ENCODE results near the gene EDC4. TPM values are rescaled to one million over a fixed set of nuclear protein-coding genes. Genes with fewer than 3 reads are reported as not detected.

EDC4 gene
- total RNA-seq, 1 experiment from 2014 or later: 100 TPM

GRCh38 chr16:67888331-67888730 is 15.5 kb downstream of the EDC4 start:
- Histone ChIP-seq H3K79me2 (ENCODE audit: insufficient read depth, low read length) (peaks cover 2% of the 10 kb centered on the region), H3K4me2 (ENCODE audit: low read length) (no peak overlapping the region), H3K36me3 (ENCODE audit: control insufficient read depth in 1 of 2, insufficient read depth in 2 of 2, low read length in 2 of 2) (peaks cover under 1 to 7% of the 10 kb centered on the region in 2 experiments; a peak in 2 of 4 replicates), H4K20me1 (ENCODE audit: insufficient read depth) (peaks cover 3% of the 10 kb centered on the region; the same call in 1 of the 2 replicates), H3K4me3 (replicated peaks in 1 of 2; ENCODE audit: low read depth in 1 of 2, low read length in 2 of 2) (no peak overlapping the region), H3K27ac (ENCODE audit: low read depth, low read length) (no peak overlapping the region), H3K4me1 (ENCODE audit: control insufficient read depth in 1 of 2, insufficient read depth in 2 of 2, low read length in 2 of 2) (peaks cover 5 to 6% of the 10 kb centered on the region in 2 experiments; a peak in 3 of 4 replicates), H3K9me2 (ENCODE audit: insufficient read depth) (no peaks in the 10 kb centered on the region), H3K27me3 (ENCODE audit: insufficient read depth, low read length) (no peaks in the 10 kb centered on the region), H3K9me3 (ENCODE audit: control insufficient read depth in 1 of 2, insufficient read depth in 1 of 2, low read depth in 1 of 2, low read length in 2 of 2) (no peaks in the 10 kb centered on the region), H3K9ac (ENCODE audit: low read length) (no peak overlapping the region), H2AFZ (ENCODE audit: low read depth, low read length, poor library complexity, severe bottlenecking) (no peak overlapping the region)
- ATAC-seq (no peak), DNase-seq (ENCODE audit: low read depth, low spot score) (no peak)
- intact Hi-C loops (cut with micrococcal nuclease): loop anchor here (10.0 kb wide), 1 partner anchor 336 kb away; no protein-coding TSS in a partner anchor
- TF ChIP-seq CEBPB (IDR thresholded peaks at IDR 0.05; ENCODE audit: low read depth) (no peak), RAD21 (IDR thresholded peaks at IDR 0.05; ENCODE audit: low read depth) (no peak), MAX (IDR thresholded peaks at IDR 0.05) (no peak), EGR1 (IDR thresholded peaks at IDR 0.05; ENCODE audit: low read depth) (no peak), ELF1 (IDR thresholded peaks at IDR 0.05; ENCODE audit: borderline replicate concordance, low read depth) (no peak), FOSL1 (IDR thresholded peaks at IDR 0.05; ENCODE audit: low read depth) (no peak), CTCF (IDR thresholded peaks at IDR 0.05 in 2 of 3, conservative IDR thresholded peaks at IDR 0.05 in 1 of 3; ENCODE audit: borderline replicate concordance in 1 of 3, insufficient read depth in 1 of 3, low read depth in 2 of 3, low read length in 2 of 3) (no peak)
- RAD21 ChIA-PET (ENCODE audit: low non-redundant PET in 1 of 2, low total read pairs in 2 of 2, uncharacterized antibody in 2 of 2, unreplicated experiment in 2 of 2): no interaction called here
- POLR2A ChIA-PET: no interaction called here
- CTCF ChIA-PET: interaction anchor here (1.2 kb wide), 1 partner anchor 367 kb away, joined by 4 read pairs; no protein-coding TSS in a partner anchor
- BruUV-seq (replicated peaks): no TSS peak

DNA sequence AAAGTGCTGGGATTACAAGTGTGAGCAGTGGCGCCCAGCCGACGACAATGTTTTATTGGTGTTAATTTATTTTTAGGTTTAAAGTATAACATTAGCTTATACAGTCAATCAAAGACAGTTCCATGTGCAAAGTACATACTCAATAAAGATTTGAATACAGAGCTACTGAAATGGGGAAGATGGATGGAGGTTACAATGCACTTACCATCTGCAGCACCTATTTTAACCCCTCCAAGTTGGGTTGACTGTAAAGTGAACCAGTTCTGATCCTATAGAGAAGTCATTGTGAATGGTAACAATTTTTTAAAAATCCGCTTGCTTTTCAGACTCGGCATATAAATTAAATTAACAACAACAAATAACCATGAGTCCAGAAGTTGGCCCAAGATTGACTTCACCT is 19.5 kb downstream of the EDC4 start:
- Histone ChIP-seq H3K27me3 (ENCODE audit: insufficient read depth, low read length) (no peaks in the 10 kb centered on the region), H3K79me2 (ENCODE audit: insufficient read depth, low read length) (peaks cover 39% of the 10 kb centered on the region), H2AFZ (ENCODE audit: low read depth, low read length, poor library complexity, severe bottlenecking) (peak overlapping the region; percentile 1), H3K27ac (ENCODE audit: low read depth, low read length) (no peak overlapping the region), H3K4me3 (replicated peaks in 1 of 2; ENCODE audit: low read depth in 1 of 2, low read length in 2 of 2) (peak overlapping the region; percentile 46 to 91), H3K9me3 (ENCODE audit: control insufficient read depth in 1 of 2, insufficient read depth in 1 of 2, low read depth in 1 of 2, low read length in 2 of 2) (no peaks in the 10 kb centered on the region), H3K9me2 (ENCODE audit: insufficient read depth) (no peaks in the 10 kb centered on the region), H4K20me1 (ENCODE audit: insufficient read depth) (no peaks in the 10 kb centered on the region), H3K36me3 (ENCODE audit: control insufficient read depth in 1 of 2, insufficient read depth in 2 of 2, low read length in 2 of 2) (no peaks in the 10 kb centered on the region), H3K4me1 (ENCODE audit: control insufficient read depth in 1 of 2, insufficient read depth in 2 of 2, low read length in 2 of 2) (peaks cover 13% of the 10 kb centered on the region in 2 experiments), H3K9ac (ENCODE audit: low read length) (peak overlapping the region; percentile 50), H3K4me2 (ENCODE audit: low read length) (peak overlapping the region; percentile 76)
- ChIA-PET RAD21 (ENCODE audit: low non-redundant PET in 1 of 2, low total read pairs in 2 of 2, uncharacterized antibody in 2 of 2, unreplicated experiment in 2 of 2) (no interaction called here), POLR2A (no interaction called here), CTCF (no interaction called here)
- DNase-seq (ENCODE audit: low read depth, low spot score) (no peak), ATAC-seq (no peak)
- TSS peak; percentile 82 for BruUV-seq (replicated peaks)
- intact Hi-C loops (cut with micrococcal nuclease): no loop called here
- TF ChIP-seq POLR2AphosphoS5 (IDR thresholded peaks at IDR 0.05; ENCODE audit: low read depth, low read length) (no peak), CEBPB (IDR thresholded peaks at IDR 0.05; ENCODE audit: low read depth) (no peak), ZFX (IDR thresholded peaks at IDR 0.05) (no peak), CBX3 (IDR thresholded peaks at IDR 0.05; ENCODE audit: low read depth) (no peak), SRF (IDR thresholded peaks at IDR 0.05; ENCODE audit: low read depth) (no peak), SIN3A (IDR thresholded peaks at IDR 0.05; ENCODE audit: low read depth) (no peak), ELF1 (IDR thresholded peaks at IDR 0.05; ENCODE audit: borderline replicate concordance, low read depth) (no peak), CTCF (IDR thresholded peaks at IDR 0.05 in 2 of 3, conservative IDR thresholded peaks at IDR 0.05 in 1 of 3; ENCODE audit: borderline replicate concordance in 1 of 3, insufficient read depth in 1 of 3, low read depth in 2 of 3, low read length in 2 of 3) (no peak), REST (IDR thresholded peaks at IDR 0.05; ENCODE audit: low read depth) (no peak)
